Tibial artery (tissue), 4 donors: Measurements from ENCODE around the gene MUC5B.
A peak's percentile ranks its signal among the peaks of the same experiment; 100 is the strongest.

ENCODE experiments used
- DNase-seq, 2 donors: peaks; one replicate each; pipeline ENCODE4 v3.0.0-alpha.2; 2019
- H3K27ac ChIP-seq, 2 donors: fragments of 200-600 bp; sonication (generic) in 1 of 2; 1 replicate in 1 of 2; 2 replicates in 1 of 2; pipeline ENCODE4 v1.5.1; 2018 to 2019; ENCODE audit warnings: mild to moderate bottlenecking in 1 of 2
- H3K27me3 ChIP-seq, 2 donors: fragments of 200-600 bp; sonication (generic) in 1 of 2; one replicate each; pipeline versions ENCODE4 v1.5.1 to v1.6.0; 2016 to 2019
- H3K36me3 ChIP-seq, 3 donors: fragments of 200-600 bp; sonication (generic) in 2 of 3; one replicate each; pipeline ENCODE4 v1.5.1; 2016 to 2019; ENCODE audit warnings: mild to moderate bottlenecking in 2 of 3
- H3K4me1 ChIP-seq, 4 donors: fragments of 200-600 bp; sonication (generic) in 2 of 4; 1 replicate in 3 of 4; 2 replicates in 1 of 4; pipeline ENCODE4 v1.5.1; 2016 to 2019
- H3K4me3 ChIP-seq, 2 donors: fragments of 200-600 bp; sonication (generic) in 1 of 2; 1 replicate in 1 of 2; 2 replicates in 1 of 2; pipeline ENCODE4 v1.5.1; 2018 to 2019; ENCODE audit warnings: mild to moderate bottlenecking in 2 of 2
- H3K9me3 ChIP-seq, 3 donors: fragments of 200-600 bp; sonication (generic) in 1 of 3; one replicate each; pipeline ENCODE4 v1.5.1; 2016 to 2019
- CTCF ChIP-seq, 2 experiments: fragments of 200-600 bp in 1 of 2; fragments of 450-650 bp in 1 of 2; IDR thresholded peaks; one replicate each; pipeline ENCODE4 v1.5.1; 2017 to 2019; ENCODE audit warnings: antibody characterized with exemption in 2 of 2, mild to moderate bottlenecking in 1 of 2, moderate library complexity in 1 of 2
- intact Hi-C: fragments of 100-400 bp; cut with DNase I; formaldehyde crosslinking; loops from one replicate; pipeline ENCODE4 v1.15.0; 2023; ENCODE audit warnings: low total_unique reads

Gene MUC5B

GRCh38 chr11:1202776-1203504 lies 19.9 kb upstream of the MUC5B start:
- intact Hi-C loops: loop anchor here (5.0 kb wide), 1 partner anchor 314 kb away; no protein-coding TSS in a partner anchor
- Histone ChIP-seq H3K27me3 (peaks cover 0 to 70% of the 10 kb centered on the region in 2 donors), H3K27ac (no peak overlapping the region)

GRCh38 chr11:1203505-1204271 lies 19.2 kb upstream of the MUC5B start:
- DNase-seq: peak; percentile 12 to 66
- intact Hi-C loops: loop anchor here (5.0 kb wide), 1 partner anchor 314 kb away; no protein-coding TSS in a partner anchor
- peaks cover 0 to 63% of the 10 kb centered on the region in 2 donors for H3K27me3 ChIP-seq

More at GRCh38 chr11:1202776-1203504, 19.9 kb upstream of the MUC5B start:
- Histone ChIP-seq H3K36me3 (no peaks in the 10 kb centered on the region), H3K4me3 (no peak overlapping the region), H3K4me1 (peaks cover 0 to 19% (median 3%) of the 10 kb centered on the region in 4 donors), H3K9me3 (no peaks in the 10 kb centered on the region)
- peak; percentile 33 to 73 for DNase-seq
- TF ChIP-seq CTCF (IDR thresholded peaks at IDR 0.05): peak; percentile 79 to 93

GRCh38 chr11:1204381-1205101 lies 18.3 kb upstream of the MUC5B start:
- DNase-seq: peak; percentile 11 to 60
- no peak overlapping the region for H3K27ac ChIP-seq
- peaks cover 0 to 16% (median 3%) of the 10 kb centered on the region in 4 donors for H3K4me1 ChIP-seq
- intact Hi-C loops: loop anchor here (5.0 kb wide), 1 partner anchor 313 kb away; no protein-coding TSS in a partner anchor
- H3K4me3 ChIP-seq: no peak overlapping the region
- no peak for TF ChIP-seq CTCF (IDR thresholded peaks at IDR 0.05)
- H3K27me3 ChIP-seq: peaks cover 0 to 54% of the 10 kb centered on the region in 2 donors
- H3K9me3 ChIP-seq: no peaks in the 10 kb centered on the region
- H3K36me3 ChIP-seq: no peaks in the 10 kb centered on the region

More at GRCh38 chr11:1203505-1204271, 19.2 kb upstream of the MUC5B start:
- Histone ChIP-seq H3K27ac (no peak overlapping the region), H3K9me3 (no peaks in the 10 kb centered on the region), H3K4me3 (no peak overlapping the region), H3K4me1 (peaks cover 0 to 19% (median 3%) of the 10 kb centered on the region in 4 donors), H3K36me3 (no peaks in the 10 kb centered on the region)
- TF ChIP-seq CTCF (IDR thresholded peaks at IDR 0.05): no peak

- DNase-seq: peak; percentile 13 to 58
- peaks cover 0 to 8% (median 0%) of the 10 kb centered on the region in 3 donors for H3K9me3 ChIP-seq
- H3K27me3 ChIP-seq: peaks cover 0 to 46% of the 10 kb centered on the region in 2 donors
- H3K4me3 ChIP-seq: no peak overlapping the region
- intact Hi-C loops: no loop called here
- no peak for TF ChIP-seq CTCF (IDR thresholded peaks at IDR 0.05)
- H3K36me3 ChIP-seq: no peaks in the 10 kb centered on the region
- H3K27ac ChIP-seq: no peak overlapping the region
- peaks cover 0 to 11% (median 3%) of the 10 kb centered on the region in 4 donors for H3K4me1 ChIP-seq
These were observed 17.5 kb upstream of the MUC5B start for GRCh38 chr11:1205121-1205986.
